ENCODE data around the gene KSR2.

KSR2 gene

DNA sequence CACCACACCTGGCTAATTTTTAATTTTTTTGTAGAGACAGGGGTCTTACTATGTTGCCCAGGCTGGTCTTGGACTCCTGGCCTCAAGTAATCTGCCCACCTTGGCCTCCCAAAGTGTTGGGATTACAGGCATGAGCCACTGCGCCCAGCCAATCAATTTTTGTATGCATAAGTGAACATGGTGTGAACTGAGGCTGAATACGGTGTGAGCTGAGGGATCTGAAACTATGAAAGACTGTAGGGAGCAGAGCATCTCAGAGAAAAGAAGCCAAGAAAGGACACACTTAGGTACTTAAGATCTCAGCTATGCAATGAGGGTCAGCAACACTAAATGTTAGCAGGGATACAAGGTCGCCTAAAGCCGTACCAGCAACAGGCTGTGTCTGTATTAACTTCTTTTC is 54.1 kb downstream of the KSR2 start:
- no peaks in the 10 kb centered on the region for H3K36me3 ChIP-seq (ENCODE audit: control insufficient read depth, low read length)
- no peak overlapping the region for H3K4me2 ChIP-seq (ENCODE audit: low read length)
- peaks cover 4% of the 10 kb centered on the region; the same call in 1 of the 2 replicates for H3K9me3 ChIP-seq (ENCODE audit: control insufficient read depth, insufficient read depth, low read length)
- no peaks in the 10 kb centered on the region for H4K20me1 ChIP-seq (ENCODE audit: control insufficient read depth, insufficient read depth, low read depth, low read length)
- no peaks in the 10 kb centered on the region for H3K79me2 ChIP-seq (ENCODE audit: control insufficient read depth, low read length)
- no peaks in the 10 kb centered on the region for H3K4me1 ChIP-seq (ENCODE audit: control insufficient read depth, low read length)
- H3K9me2 ChIP-seq (replicated peaks; ENCODE audit: control insufficient read depth, low read length): no peaks in the 10 kb centered on the region
- H3F3A ChIP-seq (ENCODE audit: control insufficient read depth, insufficient read depth): no peaks in the 10 kb centered on the region
- H3K4me3 ChIP-seq (ENCODE audit: low read length): no peak overlapping the region
- no peaks in the 10 kb centered on the region for H3K27me3 ChIP-seq (ENCODE audit: control insufficient read depth, low read length)
- no peak for TF ChIP-seq EZH2phosphoT487 (IDR thresholded peaks at IDR 0.05; ENCODE audit: borderline replicate concordance, low read length)
- TF ChIP-seq, protein P1, sequence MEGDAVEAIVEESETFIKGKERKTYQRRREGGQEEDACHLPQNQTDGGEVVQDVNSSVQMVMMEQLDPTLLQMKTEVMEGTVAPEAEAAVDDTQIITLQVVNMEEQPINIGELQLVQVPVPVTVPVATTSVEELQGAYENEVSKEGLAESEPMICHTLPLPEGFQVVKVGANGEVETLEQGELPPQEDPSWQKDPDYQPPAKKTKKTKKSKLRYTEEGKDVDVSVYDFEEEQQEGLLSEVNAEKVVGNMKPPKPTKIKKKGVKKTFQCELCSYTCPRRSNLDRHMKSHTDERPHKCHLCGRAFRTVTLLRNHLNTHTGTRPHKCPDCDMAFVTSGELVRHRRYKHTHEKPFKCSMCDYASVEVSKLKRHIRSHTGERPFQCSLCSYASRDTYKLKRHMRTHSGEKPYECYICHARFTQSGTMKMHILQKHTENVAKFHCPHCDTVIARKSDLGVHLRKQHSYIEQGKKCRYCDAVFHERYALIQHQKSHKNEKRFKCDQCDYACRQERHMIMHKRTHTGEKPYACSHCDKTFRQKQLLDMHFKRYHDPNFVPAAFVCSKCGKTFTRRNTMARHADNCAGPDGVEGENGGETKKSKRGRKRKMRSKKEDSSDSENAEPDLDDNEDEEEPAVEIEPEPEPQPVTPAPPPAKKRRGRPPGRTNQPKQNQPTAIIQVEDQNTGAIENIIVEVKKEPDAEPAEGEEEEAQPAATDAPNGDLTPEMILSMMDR (IDR thresholded peaks at IDR 0.05; ENCODE audit: low read depth, low read length, poor library complexity, severe bottlenecking): no peak
- no peak overlapping the region for H3K27ac ChIP-seq (ENCODE audit: low read depth, low read length)

DNA sequence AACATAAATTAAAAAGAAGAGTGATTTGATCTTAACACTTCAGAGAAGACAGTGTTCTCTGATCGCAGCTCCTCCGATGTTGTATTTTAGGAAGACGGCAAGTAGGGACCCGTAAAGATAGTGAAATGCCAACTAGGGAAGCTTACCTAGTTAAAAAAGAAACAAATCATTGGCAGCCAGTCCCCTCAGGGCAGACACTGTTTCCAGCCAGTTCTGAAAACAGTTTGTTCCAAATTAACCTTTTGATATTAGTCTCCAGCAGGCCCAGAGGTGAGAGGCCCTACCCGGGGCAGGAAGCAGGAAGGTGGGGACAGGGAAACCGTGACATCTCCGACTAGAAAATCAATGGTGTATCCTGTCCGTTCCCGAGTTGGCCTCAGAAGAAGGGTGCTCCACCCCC is 56.0 kb downstream of the KSR2 start:
- Histone ChIP-seq H3K79me2 (ENCODE audit: control insufficient read depth, low read length) (no peaks in the 10 kb centered on the region), H3K9me3 (ENCODE audit: control insufficient read depth, insufficient read depth, low read length) (peaks cover 4% of the 10 kb centered on the region; the same call in 1 of the 2 replicates), H4K20me1 (ENCODE audit: control insufficient read depth, insufficient read depth, low read depth, low read length) (no peaks in the 10 kb centered on the region), H3K4me1 (ENCODE audit: control insufficient read depth, low read length) (no peaks in the 10 kb centered on the region), H3K36me3 (ENCODE audit: control insufficient read depth, low read length) (no peaks in the 10 kb centered on the region), H3K4me3 (ENCODE audit: low read length) (no peak overlapping the region), H3K9me2 (replicated peaks; ENCODE audit: control insufficient read depth, low read length) (no peaks in the 10 kb centered on the region), H3K27me3 (ENCODE audit: control insufficient read depth, low read length) (peaks cover 7% of the 10 kb centered on the region; the same call in 1 of the 2 replicates), H3K4me2 (ENCODE audit: low read length) (no peak overlapping the region), H3K27ac (ENCODE audit: low read depth, low read length) (no peak overlapping the region), H3F3A (ENCODE audit: control insufficient read depth, insufficient read depth) (no peaks in the 10 kb centered on the region)
- TF ChIP-seq EZH2phosphoT487 (IDR thresholded peaks at IDR 0.05; ENCODE audit: borderline replicate concordance, low read length): no peak
- TF ChIP-seq, protein P1 (IDR thresholded peaks at IDR 0.05; ENCODE audit: low read depth, low read length, poor library complexity, severe bottlenecking): no peak

DNA sequence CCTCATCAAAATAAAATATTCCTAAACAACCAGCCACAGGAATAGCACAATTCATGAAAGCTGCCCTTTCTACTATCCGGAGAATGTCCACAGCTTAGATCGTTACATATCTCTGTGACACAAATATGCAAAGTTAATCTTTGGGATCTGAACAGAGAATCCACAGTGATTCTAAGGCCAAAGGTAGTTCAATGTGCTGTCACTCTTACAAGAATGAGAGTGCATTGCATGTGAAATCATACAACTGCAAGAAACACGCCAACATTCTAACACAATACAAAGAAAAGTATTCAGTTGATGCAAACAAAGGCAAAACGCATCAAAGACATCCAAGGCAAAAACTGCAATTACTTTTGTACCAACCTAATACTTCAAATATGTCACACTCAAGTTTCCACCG is 60.4 kb downstream of the KSR2 start:
- Histone ChIP-seq H3K4me1 (ENCODE audit: control insufficient read depth, low read length) (no peaks in the 10 kb centered on the region), H3K27ac (ENCODE audit: low read depth, low read length) (no peak overlapping the region), H3K9me2 (replicated peaks; ENCODE audit: control insufficient read depth, low read length) (no peaks in the 10 kb centered on the region), H3F3A (ENCODE audit: control insufficient read depth, insufficient read depth) (no peaks in the 10 kb centered on the region), H3K27me3 (ENCODE audit: control insufficient read depth, low read length) (peaks cover 10% of the 10 kb centered on the region; the same call in 1 of the 2 replicates), H3K9me3 (ENCODE audit: control insufficient read depth, insufficient read depth, low read length) (peaks cover 4% of the 10 kb centered on the region; the same call in 1 of the 2 replicates), H3K79me2 (ENCODE audit: control insufficient read depth, low read length) (no peaks in the 10 kb centered on the region), H3K36me3 (ENCODE audit: control insufficient read depth, low read length) (no peaks in the 10 kb centered on the region), H3K4me2 (ENCODE audit: low read length) (no peak overlapping the region), H3K4me3 (ENCODE audit: low read length) (no peak overlapping the region), H4K20me1 (ENCODE audit: control insufficient read depth, insufficient read depth, low read depth, low read length) (no peaks in the 10 kb centered on the region)
- TF ChIP-seq, protein P1 (IDR thresholded peaks at IDR 0.05; ENCODE audit: low read depth, low read length, poor library complexity, severe bottlenecking): no peak
- no peak for TF ChIP-seq EZH2phosphoT487 (IDR thresholded peaks at IDR 0.05; ENCODE audit: borderline replicate concordance, low read length)
